AG09309 (cell line): ENCODE data around the gene GJA3.

ENCODE experiments used
- DNase-seq: peaks from one replicate; pipeline ENCODE4 v3.0.0-alpha.2; 2010; ENCODE audit warnings: low read depth
- H3K4me3 ChIP-seq: 2 replicates; pipeline ENCODE4 v1.5.1; 2011; ENCODE audit warnings: mild to moderate bottlenecking, low read depth, low read length, moderate library complexity; ENCODE audit not compliant: control insufficient read depth
- TF ChIP-seq, protein P1 (sequence below): IDR thresholded peaks from 2 replicates; pipeline ENCODE4 v1.5.1; 2011; ENCODE audit warnings: mild to moderate bottlenecking, low read depth, low read length, inconsistent platforms; ENCODE audit not compliant: insufficient read depth, control insufficient read depth; ENCODE audit errors: missing control alignments

GJA3 gene

DNA sequence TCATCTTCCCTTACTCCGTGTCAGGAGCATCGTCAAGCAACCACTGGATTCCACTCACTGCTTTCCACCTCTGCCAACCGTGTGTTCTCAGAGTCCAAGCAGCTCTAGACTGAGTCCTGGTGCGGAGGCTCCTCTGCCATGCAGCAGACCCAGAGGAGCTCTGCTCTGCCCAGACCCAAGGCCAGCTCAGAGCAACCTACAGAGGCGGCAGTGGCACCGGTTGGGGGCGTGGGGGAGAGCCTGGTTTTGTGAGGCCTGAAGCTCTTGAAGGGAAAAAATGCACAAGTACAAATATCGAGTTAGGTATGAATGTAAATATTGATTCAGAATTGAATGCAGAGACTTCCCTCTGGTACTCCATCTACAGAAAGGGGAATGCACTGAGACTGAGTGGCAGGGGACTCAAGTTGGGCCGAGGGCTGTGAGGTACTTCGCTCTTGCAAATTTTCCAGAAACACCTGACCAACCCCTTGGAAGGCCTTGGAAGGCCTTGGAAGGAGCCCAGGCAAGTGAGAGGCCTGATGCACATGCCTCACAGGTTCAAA, 46.7 kb downstream of the GJA3 start:
- TF ChIP-seq, protein P1, sequence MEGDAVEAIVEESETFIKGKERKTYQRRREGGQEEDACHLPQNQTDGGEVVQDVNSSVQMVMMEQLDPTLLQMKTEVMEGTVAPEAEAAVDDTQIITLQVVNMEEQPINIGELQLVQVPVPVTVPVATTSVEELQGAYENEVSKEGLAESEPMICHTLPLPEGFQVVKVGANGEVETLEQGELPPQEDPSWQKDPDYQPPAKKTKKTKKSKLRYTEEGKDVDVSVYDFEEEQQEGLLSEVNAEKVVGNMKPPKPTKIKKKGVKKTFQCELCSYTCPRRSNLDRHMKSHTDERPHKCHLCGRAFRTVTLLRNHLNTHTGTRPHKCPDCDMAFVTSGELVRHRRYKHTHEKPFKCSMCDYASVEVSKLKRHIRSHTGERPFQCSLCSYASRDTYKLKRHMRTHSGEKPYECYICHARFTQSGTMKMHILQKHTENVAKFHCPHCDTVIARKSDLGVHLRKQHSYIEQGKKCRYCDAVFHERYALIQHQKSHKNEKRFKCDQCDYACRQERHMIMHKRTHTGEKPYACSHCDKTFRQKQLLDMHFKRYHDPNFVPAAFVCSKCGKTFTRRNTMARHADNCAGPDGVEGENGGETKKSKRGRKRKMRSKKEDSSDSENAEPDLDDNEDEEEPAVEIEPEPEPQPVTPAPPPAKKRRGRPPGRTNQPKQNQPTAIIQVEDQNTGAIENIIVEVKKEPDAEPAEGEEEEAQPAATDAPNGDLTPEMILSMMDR = no peak
- DNase-seq = no peak
- H3K4me3 ChIP-seq = no peak overlapping the region

DNA sequence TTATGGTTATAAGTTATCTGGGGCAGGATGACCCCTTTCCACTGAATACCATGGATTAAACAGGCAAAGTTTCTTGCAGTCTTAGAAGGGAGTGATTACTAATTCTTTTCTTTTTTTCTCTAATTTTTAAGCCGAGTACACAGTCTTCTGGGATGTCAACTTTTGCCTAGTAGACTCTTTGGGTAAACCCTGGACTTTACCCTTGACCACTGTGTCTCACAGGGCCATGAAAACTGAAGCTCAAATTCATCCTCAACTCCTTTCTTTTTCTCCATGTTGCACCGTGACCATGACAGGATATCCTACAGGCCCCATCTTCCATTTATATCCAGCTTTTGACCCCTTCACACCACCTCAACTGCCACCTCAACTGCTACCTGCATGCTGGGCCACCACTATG, 51.8 kb downstream of the GJA3 start:
- H3K4me3 ChIP-seq = no peak overlapping the region
- no peak for DNase-seq
- TF ChIP-seq, protein P1 = no peak

DNA sequence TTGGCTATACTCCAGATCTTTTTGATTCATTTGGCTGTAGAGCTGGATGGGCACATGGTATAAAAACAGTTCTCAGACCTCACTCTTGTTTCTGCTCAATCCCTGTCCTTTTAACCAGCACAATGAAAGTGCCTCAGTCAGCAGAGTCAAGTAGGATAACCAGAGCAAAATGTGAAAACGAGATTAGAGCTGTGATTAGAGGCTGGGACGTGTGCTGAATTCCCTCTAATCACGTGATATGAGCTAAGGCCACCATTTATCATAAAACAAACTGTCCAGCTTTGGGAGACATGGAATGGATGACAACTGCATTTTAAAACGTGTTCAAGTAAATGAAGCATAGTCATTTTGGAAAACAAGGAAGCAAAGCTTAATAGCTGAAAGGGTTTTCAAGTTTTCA, 54.1 kb downstream of the GJA3 start:
- TF ChIP-seq, protein P1 = no peak
- H3K4me3 ChIP-seq = no peak overlapping the region
- no peak for DNase-seq

DNA sequence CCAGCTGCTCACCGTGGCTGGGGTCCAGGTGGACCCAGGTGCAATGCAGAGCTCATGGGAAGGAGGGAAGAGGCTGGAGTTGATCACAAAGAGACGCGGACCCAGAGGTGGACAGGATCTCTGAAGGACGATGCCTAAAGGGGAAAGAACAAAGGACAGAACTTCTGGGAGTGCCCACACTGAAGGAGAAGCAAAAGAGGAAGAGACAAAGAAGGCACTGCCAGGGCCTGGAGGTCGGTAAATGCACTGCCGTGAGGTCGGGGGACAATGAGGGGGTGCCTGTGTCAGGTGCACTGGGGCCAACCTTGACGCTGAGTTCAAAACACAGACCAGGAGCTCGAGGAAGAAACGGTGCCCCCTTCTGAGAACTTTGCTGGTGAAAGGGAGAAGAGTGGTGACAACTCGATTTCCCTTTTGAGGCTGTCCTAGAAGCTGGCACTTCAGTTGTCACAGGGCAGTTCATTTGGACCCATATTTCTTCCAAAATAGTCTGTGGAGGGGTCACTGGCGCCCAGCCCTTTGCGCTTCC, 55.6 kb downstream of the GJA3 start:
- no peak overlapping the region for H3K4me3 ChIP-seq
- TF ChIP-seq, protein P1 = no peak
- no peak for DNase-seq

DNA sequence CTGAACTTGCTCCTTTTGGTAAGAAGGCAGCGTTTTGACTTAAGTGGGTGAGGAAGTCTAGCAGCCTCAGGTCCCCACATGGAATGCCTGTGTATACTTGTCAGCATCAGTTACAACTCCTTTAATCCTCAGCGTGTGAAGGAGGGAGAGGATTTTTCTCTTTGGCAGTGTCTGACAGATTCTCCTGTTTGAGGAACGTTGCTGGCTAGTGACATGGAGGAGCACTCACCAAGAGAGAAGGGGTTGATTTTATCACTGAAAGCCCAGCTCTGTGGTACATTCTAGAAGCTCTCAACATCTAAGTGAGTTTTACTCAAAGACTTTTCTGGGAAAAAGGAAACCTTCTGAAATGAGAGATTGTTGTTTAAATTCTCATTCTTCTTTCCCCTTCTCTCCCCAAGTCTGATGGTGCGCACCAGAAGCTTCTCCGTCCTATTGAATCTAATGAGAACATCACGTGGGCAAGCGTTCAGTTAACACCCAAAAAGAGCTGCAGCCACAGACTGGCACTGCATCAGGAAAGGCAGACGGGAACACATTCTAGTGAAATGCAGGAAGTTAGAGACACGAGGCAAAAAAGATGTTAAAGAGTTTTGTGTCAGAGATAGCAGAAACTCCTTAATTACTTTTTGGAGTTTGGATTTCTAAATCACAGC, 58.2 kb downstream of the GJA3 start:
- TF ChIP-seq, protein P1 = no peak
- no peak overlapping the region for H3K4me3 ChIP-seq
- no peak for DNase-seq

DNA sequence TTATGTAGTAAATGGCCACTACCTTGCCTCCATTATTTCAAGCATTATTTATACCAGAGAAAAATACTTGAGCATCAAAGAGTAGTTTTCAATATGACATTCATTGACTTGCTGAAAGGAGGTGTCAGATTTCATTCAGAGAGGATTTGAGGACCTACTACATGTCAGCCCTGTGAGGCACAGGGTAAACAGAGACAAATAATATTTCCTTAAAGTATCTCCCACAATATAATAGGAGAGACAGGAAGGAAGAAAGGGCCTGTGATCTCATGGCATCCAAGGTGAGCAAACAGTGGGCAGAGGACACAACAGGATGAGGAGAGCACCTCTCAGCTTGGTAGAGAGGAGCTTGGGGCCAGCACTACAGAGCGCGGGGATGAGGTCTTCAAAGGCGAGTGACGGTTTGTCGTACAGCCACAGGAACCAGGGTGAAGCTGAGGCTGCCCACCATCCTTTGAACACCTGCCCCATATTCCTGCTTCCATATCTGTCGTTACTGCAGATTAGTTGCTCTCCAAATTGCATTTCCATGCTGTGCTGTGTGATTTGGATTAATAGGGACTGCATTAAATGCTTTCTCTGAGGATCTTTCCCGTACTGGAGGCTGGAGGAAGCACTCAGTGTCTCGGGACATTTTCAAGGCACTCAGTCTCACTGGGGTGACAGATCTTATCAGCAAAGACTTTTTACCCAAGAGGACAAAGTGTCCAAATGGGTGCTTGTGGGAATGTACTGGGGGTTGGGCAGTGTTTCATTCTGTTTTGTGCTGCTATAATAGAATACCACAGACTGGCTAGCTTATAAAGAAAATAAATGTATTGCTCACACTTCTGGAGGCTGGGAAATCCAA, 59.2 kb downstream of the GJA3 start:
- TF ChIP-seq, protein P1 = no peak
- no peak for DNase-seq
- no peak overlapping the region for H3K4me3 ChIP-seq
